GM21717 (cell line): ENCODE measurements around the gene FBXL17.
A peak's percentile ranks its signal among the peaks of the same experiment; 100 is the strongest.

Source experiments
- ATAC-seq: cut with Tn5 transposase; IDR thresholded peaks from one replicate; pipeline ENCODE4 v1.9.1; 2021; ENCODE audit warnings: mild to moderate bottlenecking, moderate library complexity; ENCODE audit not compliant: unreplicated experiment

FBXL17 gene

DNA sequence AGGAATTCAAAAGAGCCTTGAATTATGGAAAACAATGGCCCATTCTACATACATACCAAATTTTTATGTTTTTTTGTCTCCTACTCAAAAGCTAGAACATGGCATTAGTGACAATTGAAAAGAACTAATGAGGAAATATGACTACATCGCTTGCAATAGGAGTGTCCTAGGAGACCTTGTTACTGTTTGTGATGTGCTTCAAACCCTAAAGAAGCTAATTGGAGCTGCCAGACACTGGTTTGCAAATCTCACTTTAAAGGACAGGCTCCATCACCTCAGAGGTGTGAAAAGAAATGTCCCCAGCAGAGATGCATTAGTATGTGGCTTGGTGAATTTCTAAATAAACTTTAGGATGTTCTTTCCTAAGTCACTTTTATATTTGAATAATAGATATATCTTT is 356.9 kb downstream of the FBXL17 start:
- ATAC-seq, result no peak

DNA sequence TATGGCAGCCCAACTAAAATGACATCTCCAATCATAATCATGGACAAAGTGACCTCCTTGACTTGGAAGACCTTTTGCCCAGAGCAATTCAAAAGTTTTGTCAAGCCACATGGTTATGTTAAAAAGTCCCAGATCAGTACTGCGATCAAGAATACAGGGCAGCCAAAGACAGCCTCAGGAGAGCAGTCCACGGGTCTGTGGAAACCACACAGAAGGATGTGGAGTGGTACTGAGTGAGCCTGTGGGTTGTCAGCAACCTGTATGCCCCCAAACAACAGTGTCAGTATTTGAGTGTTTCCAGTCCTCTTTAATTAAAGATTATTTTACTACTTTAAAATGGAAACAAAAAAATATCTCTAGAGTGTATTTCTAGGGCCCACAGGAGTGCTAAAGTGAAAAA is 365.8 kb downstream of the FBXL17 start:
- ATAC-seq, result no peak

DNA sequence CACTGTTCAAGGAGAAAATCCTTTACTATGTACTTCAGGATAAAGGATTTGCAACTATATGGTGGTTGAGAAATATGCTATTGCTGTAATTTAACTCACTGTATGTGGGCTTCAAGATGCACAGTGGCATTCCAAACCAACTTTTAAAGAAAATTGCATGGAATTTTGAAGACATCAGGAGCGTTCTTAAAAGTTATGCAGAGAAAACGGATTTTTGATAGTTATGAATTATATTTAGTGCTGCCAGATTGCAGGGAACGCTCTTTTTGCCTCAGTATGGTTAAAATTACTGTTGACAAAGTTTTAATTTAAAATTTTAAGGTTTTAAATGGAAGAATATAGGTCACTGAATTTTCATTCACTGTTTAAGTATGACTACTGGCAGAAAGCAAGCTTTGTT is 375.1 kb downstream of the FBXL17 start:
- ATAC-seq, result no peak

DNA sequence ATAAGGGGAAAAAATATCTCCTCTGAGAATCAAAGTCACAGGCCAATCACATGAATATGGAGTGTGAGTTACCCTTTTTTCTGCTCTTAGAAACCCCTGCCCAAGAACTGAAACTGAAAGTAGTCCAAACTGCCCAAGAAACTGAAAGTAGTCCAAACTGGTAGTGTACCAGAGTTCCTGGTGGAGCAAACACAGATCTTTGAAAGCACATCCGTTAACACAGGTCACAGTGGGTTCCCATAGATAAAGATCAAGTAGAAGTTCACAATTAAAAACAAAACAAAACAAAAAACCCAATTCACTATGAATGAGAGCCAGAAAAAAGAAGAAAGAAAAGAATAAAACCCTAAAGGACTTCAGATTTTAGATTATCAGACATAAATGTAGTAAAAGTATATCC is 378.7 kb downstream of the FBXL17 start:
- ATAC-seq, result peak; percentile 100

DNA sequence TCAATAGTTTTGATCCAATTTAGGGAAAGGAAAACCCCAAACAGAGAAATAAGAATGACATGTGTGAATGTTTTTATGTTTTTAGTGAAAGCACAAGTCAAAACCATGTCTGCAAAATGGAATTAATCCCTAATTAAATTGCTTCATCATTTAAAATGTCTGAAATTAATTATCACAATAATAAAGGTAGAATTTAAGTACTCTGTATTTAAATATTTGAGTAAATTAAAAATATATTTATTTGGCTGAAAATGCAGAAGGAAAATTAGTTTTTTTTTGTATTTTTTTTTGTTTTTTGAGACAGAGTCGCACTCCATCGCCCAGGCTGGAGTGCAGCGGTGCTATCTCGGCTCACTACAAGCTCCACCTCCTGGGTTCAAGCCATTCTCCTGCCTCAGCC is 380.7 kb downstream of the FBXL17 start:
- no peak for ATAC-seq

DNA sequence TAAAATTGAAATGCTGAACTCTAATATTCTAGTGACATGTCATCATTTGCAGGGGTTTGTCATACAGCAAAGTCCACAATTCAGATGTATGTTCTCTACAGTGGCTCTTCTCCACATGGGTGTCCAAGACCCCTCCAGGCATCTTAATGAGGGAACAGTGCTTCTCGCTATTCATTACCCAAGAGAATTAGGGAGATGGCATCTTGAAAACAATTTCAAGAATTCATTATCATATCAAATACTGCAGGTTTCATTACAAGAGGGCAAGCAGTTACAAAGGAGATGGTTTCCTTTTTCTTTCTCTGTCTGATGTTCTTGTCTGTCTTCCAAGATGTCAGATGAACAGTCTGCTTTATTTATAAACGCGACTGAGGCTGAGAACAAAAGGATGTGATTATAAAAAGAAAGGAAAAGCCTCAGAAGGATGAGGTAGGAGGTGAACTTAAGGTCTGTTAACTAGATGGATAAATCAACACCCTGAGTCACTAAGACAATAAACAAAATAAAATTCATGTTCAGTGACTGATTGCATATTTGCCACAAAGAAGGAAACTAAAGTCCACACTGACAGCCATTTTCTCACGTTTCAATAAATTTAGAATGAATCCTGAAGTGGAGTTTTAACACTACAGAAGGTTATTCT is 384.4 kb downstream of the FBXL17 start:
- ATAC-seq, result no peak

DNA sequence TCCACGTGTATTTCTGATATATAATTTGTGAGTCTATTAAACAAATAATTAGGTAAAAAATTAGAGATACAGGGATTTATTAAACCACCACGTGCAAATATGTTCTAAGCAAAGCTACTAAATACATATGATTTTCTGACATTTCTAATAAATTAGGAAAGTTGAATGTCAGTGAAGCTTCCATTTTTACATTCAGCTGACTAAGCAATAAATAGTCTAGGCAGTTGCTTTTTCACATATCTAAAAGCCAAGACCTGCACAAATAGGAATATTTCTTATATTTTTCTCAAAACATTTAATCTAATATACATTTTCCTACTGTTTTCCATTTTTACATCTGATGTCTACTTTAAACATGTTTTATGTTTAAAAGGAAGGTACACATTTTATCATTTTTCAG is 388.6 kb downstream of the FBXL17 start:
- ATAC-seq, result no peak

DNA sequence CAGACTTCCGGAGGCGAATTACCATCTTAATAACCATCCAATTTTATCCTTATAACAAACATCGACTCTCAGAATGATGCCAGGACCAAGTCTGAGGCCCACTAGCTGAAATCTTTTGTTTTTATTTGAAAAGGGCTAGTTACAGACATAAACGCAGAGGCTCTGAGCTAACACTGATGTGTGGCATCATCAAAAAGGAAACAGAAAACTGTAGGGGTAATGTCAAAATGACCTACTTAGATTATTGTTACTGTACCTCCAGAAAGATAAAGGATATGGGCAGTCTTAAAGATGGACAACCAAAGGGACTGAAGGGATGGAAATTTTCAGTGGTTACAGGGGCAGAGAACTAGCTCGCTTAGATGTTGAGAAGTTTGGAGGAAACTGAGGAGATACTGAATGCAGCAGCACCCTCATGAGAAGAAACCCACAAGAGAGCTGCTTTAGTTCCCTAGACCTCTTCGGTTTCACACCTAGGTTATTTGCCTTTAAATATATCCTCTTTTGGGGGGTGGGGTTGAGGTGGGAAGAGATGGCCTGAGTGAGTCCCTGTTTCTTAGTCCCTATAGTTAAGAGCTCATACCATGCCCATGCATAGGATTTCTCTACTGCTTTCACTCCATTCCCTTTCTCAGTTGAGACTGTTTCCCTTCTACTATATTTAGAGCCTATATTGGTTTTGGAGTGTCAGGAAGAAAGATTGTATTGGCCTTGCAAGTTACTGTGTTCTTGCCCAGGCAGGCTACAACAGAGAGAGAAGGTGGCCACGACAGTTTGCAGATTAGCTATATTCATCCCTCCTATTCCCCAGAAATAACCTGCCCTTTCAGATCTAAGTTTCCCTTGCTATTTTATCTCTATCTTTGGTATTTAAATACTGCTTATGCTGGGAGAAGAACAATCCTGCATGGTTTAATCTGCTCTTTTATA is 390.8 kb downstream of the FBXL17 start:
- no peak for ATAC-seq

DNA sequence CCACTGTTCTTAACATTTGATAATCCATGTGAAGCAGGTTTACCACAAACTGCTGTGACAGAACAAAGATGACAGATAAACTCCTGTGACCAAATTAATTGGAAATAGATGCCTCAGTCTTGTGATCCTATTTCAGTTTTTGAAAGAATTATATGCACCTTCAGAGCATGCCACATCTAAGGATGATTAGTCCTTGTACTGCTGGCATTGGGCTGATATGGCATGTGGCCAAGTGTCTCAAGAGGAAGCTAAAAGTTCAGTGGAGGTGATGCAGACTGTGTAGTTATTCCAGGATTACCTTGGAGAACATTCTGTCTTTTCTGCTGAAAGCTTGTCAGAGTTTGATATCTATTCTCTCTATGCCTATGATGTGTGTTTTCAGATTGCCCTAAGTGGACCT is 396.8 kb downstream of the FBXL17 start:
- no peak for ATAC-seq

DNA sequence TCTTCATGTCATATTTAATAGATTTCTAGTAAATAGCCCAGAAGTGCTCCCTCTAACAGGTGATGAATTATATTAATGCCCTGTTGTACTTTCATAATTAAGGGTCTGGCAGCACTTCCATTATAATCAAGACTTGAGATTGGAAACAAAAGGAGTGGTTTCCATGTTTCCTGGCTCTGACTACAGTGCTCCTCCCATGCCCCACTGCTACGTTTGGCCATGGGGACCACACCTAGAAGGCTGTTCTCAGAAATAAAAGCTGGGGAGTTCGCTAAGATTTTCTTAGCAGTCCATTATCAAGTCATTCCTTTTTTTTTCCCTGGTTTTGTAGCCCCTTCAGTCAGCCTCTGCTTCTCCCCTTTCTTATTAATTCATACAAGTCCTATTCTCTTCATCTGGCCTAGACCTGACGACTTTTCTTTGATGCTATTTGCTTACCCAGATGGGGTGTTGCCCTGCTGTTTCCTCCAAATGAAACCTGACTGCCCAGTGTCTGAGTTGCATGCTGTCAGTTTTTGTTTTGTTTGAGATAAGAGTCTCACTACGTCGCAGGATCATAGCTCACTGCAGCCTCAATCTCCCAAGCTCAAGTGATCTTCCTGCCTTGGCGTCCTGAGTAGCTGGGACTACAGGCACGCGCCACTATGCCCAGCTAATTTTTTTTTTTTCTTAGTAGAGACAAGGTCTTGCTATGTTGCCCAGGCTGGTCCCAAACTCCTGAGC is 399.0 kb downstream of the FBXL17 start:
- ATAC-seq, result no peak

DNA sequence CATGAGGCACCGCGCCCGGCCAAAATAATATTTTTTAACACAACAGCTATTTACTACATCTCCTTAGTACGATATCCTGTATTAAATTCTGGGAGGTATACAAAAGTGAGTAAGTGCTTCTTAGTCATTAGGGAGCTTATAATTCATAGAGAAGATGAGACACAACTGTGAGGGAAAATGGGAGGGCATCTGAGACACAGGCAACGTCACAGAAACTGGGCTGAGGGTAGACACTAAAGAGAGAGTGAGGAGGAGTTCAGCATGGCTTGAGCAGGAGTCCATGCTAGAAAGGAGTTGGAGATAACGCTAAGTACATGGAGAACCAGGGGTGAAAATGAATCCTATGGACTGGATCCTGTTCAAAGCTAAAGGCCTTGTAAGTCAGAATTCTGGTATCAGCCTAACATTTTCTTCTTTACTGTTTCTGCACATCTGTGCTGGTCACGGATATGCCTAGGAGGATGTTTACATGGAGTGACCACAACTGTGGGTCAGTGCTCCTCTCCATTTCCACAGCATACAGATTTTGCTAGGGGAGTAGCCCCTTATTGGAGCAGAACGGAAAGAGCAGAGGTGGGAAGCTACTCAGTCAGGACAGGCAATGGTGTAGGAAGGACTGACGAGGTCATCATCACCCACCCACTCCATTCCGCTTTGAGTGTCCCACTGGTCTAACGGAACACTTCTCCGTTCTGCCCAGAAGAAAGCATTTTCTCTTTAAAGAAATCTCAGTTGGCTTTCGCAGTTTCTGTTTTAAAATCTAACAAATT is 400.8 kb downstream of the FBXL17 start:
- no peak for ATAC-seq

DNA sequence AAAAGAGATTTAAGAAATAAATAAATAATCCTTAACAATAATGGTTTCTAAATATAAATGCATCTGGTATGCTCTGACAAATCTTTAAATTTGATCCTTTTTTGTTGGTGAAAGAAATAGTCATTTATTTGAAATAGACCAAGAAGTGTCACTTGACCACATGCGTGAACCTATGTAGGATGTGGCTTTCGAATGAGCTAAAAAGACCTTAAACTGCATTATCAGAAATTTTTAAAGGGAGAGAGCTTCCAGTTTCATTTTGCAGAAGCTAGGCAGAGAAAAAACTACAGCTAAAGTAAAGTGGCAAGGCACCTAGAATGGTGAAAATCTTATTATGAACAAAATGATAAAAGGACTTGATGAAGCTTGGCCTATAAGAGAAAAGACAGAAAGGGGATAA is 402.0 kb downstream of the FBXL17 start:
- ATAC-seq, result no peak

DNA sequence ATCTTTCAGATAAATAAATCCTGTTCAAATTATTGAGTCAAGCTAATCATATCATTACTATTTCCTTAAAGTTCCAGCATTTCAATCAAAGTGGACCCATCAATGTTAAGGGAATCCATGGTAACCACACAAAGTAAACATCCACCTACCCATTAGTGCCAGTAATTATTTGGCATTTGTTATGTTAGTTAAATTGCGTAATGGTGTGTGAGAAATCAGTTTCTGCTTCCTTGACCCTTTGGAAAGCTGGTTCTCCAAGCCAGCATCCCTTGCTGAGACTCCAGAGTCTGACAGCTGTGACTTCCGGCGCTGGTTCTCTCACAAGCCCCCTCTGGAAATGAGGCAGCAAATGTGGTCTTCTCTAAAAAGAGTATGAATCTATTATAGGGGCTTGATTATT is 402.6 kb downstream of the FBXL17 start:
- ATAC-seq, result no peak

DNA sequence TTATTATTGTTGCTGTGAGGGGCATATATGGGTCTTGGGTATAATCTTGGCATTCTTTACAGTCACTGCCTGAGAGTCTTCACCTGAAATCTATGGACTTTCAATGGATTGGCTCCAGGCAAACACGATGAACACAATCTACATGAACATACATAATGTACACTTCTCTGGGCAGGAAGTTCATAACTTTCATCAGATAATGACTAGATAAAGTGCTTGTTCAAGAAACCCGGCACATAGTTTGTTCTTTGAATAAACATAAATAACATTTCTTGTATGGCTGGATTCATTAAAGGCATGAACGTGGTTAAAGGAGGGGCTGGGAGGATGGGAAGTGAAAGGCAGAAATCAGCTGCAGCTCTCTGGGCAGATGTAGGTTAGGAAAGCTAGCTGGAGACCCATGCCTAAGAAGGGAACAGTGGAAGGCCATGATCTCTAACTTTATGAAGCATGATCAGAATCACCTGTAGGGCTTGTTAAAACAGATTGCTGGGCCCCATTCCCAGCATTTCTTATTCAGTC is 404.3 kb downstream of the FBXL17 start:
- ATAC-seq, result no peak

DNA sequence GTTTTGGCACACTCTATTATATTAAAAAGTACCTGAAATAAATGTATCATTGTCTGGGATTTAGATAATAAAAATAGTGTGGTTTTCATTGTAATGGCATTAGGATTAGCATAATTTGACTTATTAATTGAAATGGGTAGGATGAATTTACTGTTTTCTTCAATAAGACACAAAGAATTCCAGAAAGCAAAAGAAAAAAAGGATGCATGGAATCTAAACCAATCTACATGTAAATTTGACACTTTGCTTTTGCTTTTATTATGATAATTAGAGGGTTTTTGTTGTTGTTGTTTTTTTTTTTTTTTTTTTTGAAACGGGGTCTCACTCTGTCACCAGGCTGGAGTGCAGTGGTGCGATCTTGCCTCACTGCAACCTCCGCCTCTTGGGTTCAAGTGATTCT is 406.3 kb downstream of the FBXL17 start:
- ATAC-seq, result no peak

DNA sequence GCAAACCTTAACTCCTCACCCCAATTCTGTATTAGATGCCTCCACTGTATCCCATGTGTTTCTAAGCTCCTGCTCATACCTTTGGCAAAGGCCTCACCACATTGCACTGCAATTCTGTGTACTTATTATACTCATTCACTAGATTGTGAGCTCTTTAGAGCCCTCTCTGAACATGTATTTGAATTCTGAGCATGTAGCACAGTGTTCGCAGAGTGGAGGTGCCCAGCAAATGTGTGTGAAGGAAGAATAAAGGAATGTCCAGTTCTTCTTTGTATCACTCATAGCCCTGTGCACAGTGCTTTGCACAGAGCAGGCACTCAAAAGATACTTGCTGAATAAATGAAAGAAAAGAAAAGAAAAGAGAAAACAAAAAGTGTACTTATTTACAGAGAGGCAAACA is 410.1 kb downstream of the FBXL17 start:
- no peak for ATAC-seq

DNA sequence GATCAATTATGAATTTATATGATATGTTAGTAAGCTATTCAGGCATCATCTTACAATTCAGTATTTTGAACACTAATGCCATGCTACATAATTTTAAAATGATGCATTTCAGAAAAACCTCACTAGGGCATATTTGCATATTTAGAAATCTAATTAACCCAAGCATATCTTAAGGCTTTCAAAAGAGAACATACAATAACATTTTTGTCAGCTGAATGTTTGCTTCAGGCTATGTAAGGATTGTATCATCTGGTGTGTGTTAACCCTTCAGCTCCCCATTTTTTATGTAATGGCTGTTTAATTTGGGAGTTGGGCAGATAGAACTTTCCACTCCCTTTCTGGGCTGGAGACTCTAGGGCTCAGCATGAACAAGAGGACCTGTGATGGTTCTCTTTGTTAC is 412.1 kb downstream of the FBXL17 start:
- no peak for ATAC-seq

DNA sequence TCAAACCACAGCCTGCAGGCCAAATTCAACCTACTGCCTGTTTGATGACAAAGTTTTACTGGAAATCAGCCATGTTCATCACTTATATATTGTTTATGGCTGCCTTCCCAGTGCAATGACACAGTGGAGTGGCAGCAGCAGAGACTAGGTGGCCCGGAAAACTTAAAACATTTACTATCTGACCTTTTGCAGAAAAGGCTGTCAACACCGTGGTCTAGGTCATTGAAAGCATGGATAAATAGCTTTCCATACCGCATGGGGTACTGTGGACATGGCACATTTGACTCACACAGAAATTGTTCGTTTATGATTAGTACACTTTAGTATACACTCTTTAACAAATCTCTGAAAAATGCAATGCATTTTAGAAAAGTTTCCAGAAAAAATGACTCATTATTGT is 412.9 kb downstream of the FBXL17 start:
- no peak for ATAC-seq

DNA sequence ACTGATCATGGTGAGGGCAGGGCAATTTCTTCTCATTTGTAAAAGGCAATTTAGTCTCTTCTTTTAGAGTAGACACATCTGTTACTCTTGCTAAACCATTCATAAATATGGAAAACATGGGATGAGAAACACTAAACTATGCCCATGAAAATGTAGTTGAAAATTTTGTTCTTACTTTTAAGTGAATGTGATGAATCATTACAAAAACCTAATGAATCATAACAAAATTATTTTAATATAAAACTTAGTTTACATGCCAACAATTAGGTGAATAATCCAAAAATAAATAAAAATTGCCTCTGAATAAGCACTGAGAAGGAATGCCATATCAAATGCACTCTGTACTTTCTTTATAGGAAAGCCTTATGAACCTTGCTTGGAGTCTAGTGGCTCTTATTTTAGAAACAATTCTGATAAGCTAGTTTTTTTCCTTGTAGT is 413.5 kb downstream of the FBXL17 start:
- no peak for ATAC-seq

DNA sequence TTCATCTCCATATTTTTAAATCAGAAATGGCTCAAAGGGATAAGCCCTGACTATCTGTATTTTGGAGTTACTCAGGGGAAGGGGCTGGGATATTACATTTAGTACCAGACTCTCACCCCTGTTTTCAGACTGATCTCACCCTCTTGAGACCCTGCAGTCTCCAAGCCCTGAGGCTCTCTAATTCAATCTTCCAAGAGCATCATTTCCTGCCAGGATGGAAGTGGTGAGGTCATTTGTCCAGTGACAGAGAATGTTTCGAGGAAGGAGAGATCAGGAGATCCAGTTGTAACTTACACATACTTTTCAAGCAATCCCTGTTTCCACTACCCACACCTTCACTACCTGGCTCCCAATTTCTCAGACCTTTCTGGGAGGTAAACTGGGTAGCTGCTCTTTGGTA is 415.7 kb downstream of the FBXL17 start:
- no peak for ATAC-seq

DNA sequence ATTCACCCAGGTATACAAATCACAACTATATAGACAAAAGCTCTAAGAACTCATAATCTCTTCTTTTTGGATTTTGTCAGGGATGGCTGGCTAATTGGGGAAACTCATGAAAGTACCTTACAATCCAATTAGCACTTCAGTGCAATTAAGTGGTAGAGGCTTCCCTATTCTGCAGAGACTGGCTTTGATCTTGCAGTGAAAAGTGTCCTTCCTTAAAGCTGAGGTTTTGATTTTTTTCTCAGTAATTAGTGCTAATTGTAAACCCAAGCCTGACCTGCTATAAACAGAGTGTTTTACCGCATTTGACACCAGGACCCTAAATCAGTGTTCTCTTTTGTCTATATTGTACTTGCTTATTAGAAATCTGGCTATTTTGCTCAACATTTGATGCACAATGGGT is 417.2 kb downstream of the FBXL17 start:
- no peak for ATAC-seq
